K562 (cell line): ENCODE results near the gene CAPS. TPM values are rescaled to one million over a fixed set of nuclear protein-coding genes. Genes with fewer than 3 reads are reported as not detected.

Experiments used
- CBFA2T3 ChIP-seq: fragments of 450-650 bp; IDR thresholded peaks from 2 replicates; pipeline ENCODE4 v1.6.1; 2017
- CBX3 ChIP-seq, 2 experiments: IDR thresholded peaks; 1 replicate in 1 of 2; 2 replicates in 1 of 2; pipeline ENCODE4 v1.6.1; 2012; ENCODE audit warnings: inconsistent platforms in 2 of 2, low read length in 2 of 2, borderline replicate concordance in 1 of 2, control low read depth in 1 of 2
- DPF2 ChIP-seq: fragments of 450-650 bp; IDR thresholded peaks from 2 replicates; pipeline ENCODE4 v1.6.1; 2016
- SMAD3 ChIP-seq: fragments of 450-650 bp; formaldehyde crosslinking; conservative IDR thresholded peaks from 2 replicates; pipeline ENCODE4 v1.4.0; 2020; ENCODE audit warnings: mild to moderate bottlenecking
- SMAD4 ChIP-seq: fragments of 250-450 bp; sonication (Bioruptor Pico); conservative IDR thresholded peaks from 2 replicates; pipeline ENCODE4 v1.8.0; 2021; ENCODE audit warnings: inconsistent platforms, mild to moderate bottlenecking, moderate library complexity
- SNRNP70 ChIP-seq: fragments of 200-400 bp; formaldehyde crosslinking; optimal IDR thresholded peaks from 2 replicates; pipeline ENCODE3; 2017; ENCODE audit warnings: low read depth, low read length
- THRA ChIP-seq: fragments of 450-650 bp; IDR thresholded peaks from 2 replicates; pipeline ENCODE4 v1.6.1; 2017; ENCODE audit warnings: mild to moderate bottlenecking, moderate library complexity
- ZNF561 ChIP-seq: fragments of 450-650 bp; formaldehyde crosslinking; conservative IDR thresholded peaks from 2 replicates; pipeline ENCODE4 v1.4.0; 2020; ENCODE audit warnings: mild to moderate bottlenecking, moderate library complexity
- polyA plus RNA-seq, 8 experiments: library from polyadenylated mRNA; depleted of rRNA in 4 of 8; stranded (reverse) in 5 of 8; unstranded in 3 of 8; fragments of >200 nt; fragmentation: Nextera tagmentation in 2 of 8; fragmentation: Illumina TruSeq in 1 of 8; extraction: Ambion mirVana in 2 of 8; extraction: Trizol in 1 of 8; gene quantifications; 2 replicates each; pipeline versions ENCODE4 v1.2.1 to v1.2.3, GENCODE V29; 2011 to 2014; ENCODE audit warnings: inconsistent platforms in 1 of 8, missing spikeins in 1 of 8
- total RNA-seq, 7 experiments: library from RNA; depleted of rRNA in 6 of 7; stranded (reverse); fragments of >200 nt in 6 of 7; fragmentation: Illumina TruSeq in 2 of 7; extraction: Trizol in 2 of 7; gene quantifications; 2 replicates each; pipeline versions ENCODE4 v1.2.1 to v1.2.3, GENCODE V29; 2011 to 2021; ENCODE audit warnings: low replicate concordance in 1 of 7
- TF ChIP-seq, protein P1 (sequence below): fragments of 450-650 bp; conservative IDR thresholded peaks from 2 replicates; pipeline ENCODE4 v1.6.1; 2016; ENCODE audit warnings: missing genetic modification characterization, low read depth, mild to moderate bottlenecking, missing compliant biosample characterization, moderate library complexity

Gene CAPS
- total and polyA plus RNA-seq, 9 of the 15 experiments (the other 6 are each of a cell fraction or from before 2014, with no cell fraction given), result 0.15 to 4.0 (median 0.91) TPM

GRCh38 chr19:5951338-5951861, 37.3 kb downstream of the CAPS start (continued):
- no peak for TF ChIP-seq THRA
- TF ChIP-seq SMAD3 (CRISPR knock-in tag), result no peak
- no peak for TF ChIP-seq DPF2
- no peak for TF ChIP-seq SNRNP70
- TF ChIP-seq ZNF561 (CRISPR knock-in tag), result no peak
- TF ChIP-seq, protein P1, sequence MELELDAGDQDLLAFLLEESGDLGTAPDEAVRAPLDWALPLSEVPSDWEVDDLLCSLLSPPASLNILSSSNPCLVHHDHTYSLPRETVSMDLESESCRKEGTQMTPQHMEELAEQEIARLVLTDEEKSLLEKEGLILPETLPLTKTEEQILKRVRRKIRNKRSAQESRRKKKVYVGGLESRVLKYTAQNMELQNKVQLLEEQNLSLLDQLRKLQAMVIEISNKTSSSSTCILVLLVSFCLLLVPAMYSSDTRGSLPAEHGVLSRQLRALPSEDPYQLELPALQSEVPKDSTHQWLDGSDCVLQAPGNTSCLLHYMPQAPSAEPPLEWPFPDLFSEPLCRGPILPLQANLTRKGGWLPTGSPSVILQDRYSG, result no peak
- no peak for TF ChIP-seq CBX3 (IDR thresholded peaks at IDR 0.05; ENCODE audit: borderline replicate concordance in 1 of 2, low read length in 2 of 2)
- TF ChIP-seq CBFA2T3, result no peak
- no peak for TF ChIP-seq SMAD4 (CRISPR knock-in tag)
